ENCODE measurements around the gene MAP1S.

GRCh38 chr19:17677002-17677401 is 42.3 kb upstream of the MAP1S start:
- TF ChIP-seq CTCF (IDR thresholded peaks at IDR 0.05) (no peak), POLR2A (IDR thresholded peaks at IDR 0.05) (no peak)
